SK-N-SH treated with all-trans-retinoic acid at 6 μM for 48 hours (cell line): Measurements from ENCODE around the gene CTBP2.

Source experiments
- CREB5 ChIP-seq: fragments of 250-450 bp; sonication (Bioruptor Pico); IDR thresholded peaks from 2 replicates; pipeline ENCODE4 v1.5.1; 2020; ENCODE audit warnings: low read depth, mild to moderate bottlenecking, moderate library complexity
- ISL1 ChIP-seq: fragments of 250-450 bp; sonication (Bioruptor Pico); IDR thresholded peaks from 2 replicates; pipeline ENCODE4 v2.1.2; 2022; ENCODE audit warnings: mild to moderate bottlenecking, moderate library complexity
- OSR1 ChIP-seq: fragments of 250-450 bp; sonication (Bioruptor Pico); IDR thresholded peaks from 2 replicates; pipeline ENCODE4 v1.8.0; 2022; ENCODE audit warnings: moderate library complexity, mild to moderate bottlenecking, inconsistent platforms
- PATZ1 ChIP-seq: fragments of 250-450 bp; sonication (Bioruptor Pico); IDR thresholded peaks from 2 replicates; pipeline ENCODE4 v1.8.0; 2020; ENCODE audit warnings: mild to moderate bottlenecking, moderate library complexity, borderline replicate concordance
- SNAI2 ChIP-seq: fragments of 250-450 bp; sonication (Bioruptor Pico); IDR thresholded peaks from 2 replicates; pipeline ENCODE4 v1.5.0; 2020; ENCODE audit warnings: mild to moderate bottlenecking, moderate library complexity
- TOX ChIP-seq: fragments of 250-450 bp; sonication (Bioruptor Pico); IDR thresholded peaks from 2 replicates; pipeline ENCODE4 v1.8.0; 2021; ENCODE audit warnings: mild to moderate bottlenecking, moderate library complexity, borderline replicate concordance
- ZFP3 ChIP-seq: fragments of 250-450 bp; sonication (Bioruptor Pico); IDR thresholded peaks from 2 replicates; pipeline ENCODE4 v1.5.0; 2020; ENCODE audit warnings: mild to moderate bottlenecking, moderate library complexity
- ZNF565 ChIP-seq: fragments of 450-650 bp; formaldehyde crosslinking; conservative IDR thresholded peaks from 2 replicates; pipeline ENCODE4 v1.5.0; 2020; ENCODE audit warnings: low read depth, mild to moderate bottlenecking, moderate library complexity
- ZNF70 ChIP-seq: fragments of 450-650 bp; formaldehyde crosslinking; IDR thresholded peaks from 2 replicates; pipeline ENCODE4 v1.5.0; 2020; ENCODE audit warnings: mild to moderate bottlenecking, moderate library complexity
- ZNF8 ChIP-seq: fragments of 450-650 bp; formaldehyde crosslinking; IDR thresholded peaks from 2 replicates; pipeline ENCODE4 v1.5.0; 2020; ENCODE audit warnings: mild to moderate bottlenecking, moderate library complexity

GRCh38 chr10:125142946-125143345 lies 17.4 kb downstream of the CTBP2 start:
- TF ChIP-seq CREB5 (CRISPR knock-in tag) (no peak), PATZ1 (CRISPR knock-in tag) (no peak), ISL1 (CRISPR knock-in tag) (no peak), OSR1 (CRISPR knock-in tag) (no peak), ZNF70 (CRISPR knock-in tag) (no peak), ZFP3 (CRISPR knock-in tag) (no peak), SNAI2 (CRISPR knock-in tag) (no peak), ZNF8 (no peak), TOX (CRISPR knock-in tag) (no peak), ZNF565 (CRISPR knock-in tag) (no peak)
